Keratinocyte (primary cell): ENCODE measurements around the gene DUSP22.

Experiments
- CTCF ChIP-seq, 3 experiments: IDR thresholded peaks in 1 of 3; conservative IDR thresholded peaks in 1 of 3; optimal IDR thresholded peaks in 1 of 3; 2 replicates in 2 of 3; 3 replicates in 1 of 3; pipeline versions ENCODE3 to v1.5.1; 2011; ENCODE audit warnings: low read length in 3 of 3, mild to moderate bottlenecking in 3 of 3, moderate library complexity in 2 of 3, control low read depth in 1 of 3, inconsistent platforms in 1 of 3; ENCODE audit not compliant: insufficient read depth in 2 of 3; ENCODE audit errors: extremely low read depth in 1 of 3
- EZH2 ChIP-seq: IDR thresholded peaks from one replicate; pipeline ENCODE4 v1.6.1; 2012; ENCODE audit warnings: inconsistent platforms, mild to moderate bottlenecking, low read length, moderate library complexity

- no peak for TF ChIP-seq CTCF (optimal IDR thresholded peaks at IDR 0.05 in 1 of 3, IDR thresholded peaks at IDR 0.05 in 1 of 3, conservative IDR thresholded peaks at IDR 0.05 in 1 of 3; ENCODE audit: extremely low read depth in 1 of 3, insufficient read depth in 2 of 3, low read length in 3 of 3)
- no peak for TF ChIP-seq EZH2
These were observed 9.3 kb upstream of the DUSP22 start for GRCh38 chr6:282867-283416.
